Thyroid gland (tissue), 4 donors: ENCODE measurements around the gene GTF3C5.
"Not testable (repeated sequence)": the region's sequence is repeated elsewhere in the genome, so short reads cannot be mapped to it uniquely, and the experiment has no call there.

Experiments used
- POLR2A ChIP-seq, 2 donors: fragments of 450-650 bp; IDR thresholded peaks; one replicate each; pipeline ENCODE4 v1.6.1; 2017; ENCODE audit warnings: antibody characterized with exemption in 2 of 2, mild to moderate bottlenecking in 2 of 2, moderate library complexity in 1 of 2
- TF ChIP-seq, protein P1 (sequence below), 6 experiments: fragments of 200-600 bp in 3 of 6; fragments of 450-650 bp in 3 of 6; sonication (generic) in 3 of 6; IDR thresholded peaks; one replicate each; pipeline ENCODE4 v1.5.1; 2016 to 2019; ENCODE audit warnings: antibody characterized with exemption in 6 of 6, mild to moderate bottlenecking in 2 of 6, inconsistent platforms in 1 of 6, moderate library complexity in 1 of 6

DNA sequence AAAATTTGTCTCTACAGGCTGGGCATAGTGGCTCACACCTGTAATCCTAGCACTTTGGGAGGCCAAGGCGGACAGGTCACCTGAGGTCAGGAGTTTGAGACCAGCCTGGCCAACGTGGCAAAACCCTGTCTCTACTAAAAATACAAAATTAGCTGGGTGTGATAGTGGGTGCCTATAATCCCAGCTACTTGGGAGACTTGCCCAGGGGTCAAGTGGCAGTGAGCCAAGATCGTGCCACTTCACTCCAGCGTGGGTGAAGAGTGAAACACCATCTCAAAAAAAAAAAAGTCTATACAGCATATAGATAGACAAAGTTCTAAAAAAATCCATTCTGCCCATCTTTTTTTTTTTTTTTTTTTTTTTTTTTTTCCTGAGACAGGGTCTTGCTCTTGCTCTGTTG lies 63.6 kb downstream of the GTF3C5 start:
- TF ChIP-seq POLR2A (IDR thresholded peaks at IDR 0.05) = not testable (repeated sequence)
- TF ChIP-seq, protein P1, sequence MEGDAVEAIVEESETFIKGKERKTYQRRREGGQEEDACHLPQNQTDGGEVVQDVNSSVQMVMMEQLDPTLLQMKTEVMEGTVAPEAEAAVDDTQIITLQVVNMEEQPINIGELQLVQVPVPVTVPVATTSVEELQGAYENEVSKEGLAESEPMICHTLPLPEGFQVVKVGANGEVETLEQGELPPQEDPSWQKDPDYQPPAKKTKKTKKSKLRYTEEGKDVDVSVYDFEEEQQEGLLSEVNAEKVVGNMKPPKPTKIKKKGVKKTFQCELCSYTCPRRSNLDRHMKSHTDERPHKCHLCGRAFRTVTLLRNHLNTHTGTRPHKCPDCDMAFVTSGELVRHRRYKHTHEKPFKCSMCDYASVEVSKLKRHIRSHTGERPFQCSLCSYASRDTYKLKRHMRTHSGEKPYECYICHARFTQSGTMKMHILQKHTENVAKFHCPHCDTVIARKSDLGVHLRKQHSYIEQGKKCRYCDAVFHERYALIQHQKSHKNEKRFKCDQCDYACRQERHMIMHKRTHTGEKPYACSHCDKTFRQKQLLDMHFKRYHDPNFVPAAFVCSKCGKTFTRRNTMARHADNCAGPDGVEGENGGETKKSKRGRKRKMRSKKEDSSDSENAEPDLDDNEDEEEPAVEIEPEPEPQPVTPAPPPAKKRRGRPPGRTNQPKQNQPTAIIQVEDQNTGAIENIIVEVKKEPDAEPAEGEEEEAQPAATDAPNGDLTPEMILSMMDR (IDR thresholded peaks at IDR 0.05) = not testable (repeated sequence)
